DMS79 (cell line): ENCODE measurements around the gene OR10D3.
"Not testable (repeated sequence)": the region's sequence is repeated elsewhere in the genome, so short reads cannot be mapped to it uniquely, and the experiment has no call there.

ENCODE experiments used
- DNase-seq: peaks from one replicate; lab custom pipeline; 2025; lab: John Stamatoyannopoulos, UW

OR10D3 gene

GRCh38 chr11:124195189-124195734 is 12.1 kb downstream of the OR10D3 start:
- DNase-seq, result no peak

DNA sequence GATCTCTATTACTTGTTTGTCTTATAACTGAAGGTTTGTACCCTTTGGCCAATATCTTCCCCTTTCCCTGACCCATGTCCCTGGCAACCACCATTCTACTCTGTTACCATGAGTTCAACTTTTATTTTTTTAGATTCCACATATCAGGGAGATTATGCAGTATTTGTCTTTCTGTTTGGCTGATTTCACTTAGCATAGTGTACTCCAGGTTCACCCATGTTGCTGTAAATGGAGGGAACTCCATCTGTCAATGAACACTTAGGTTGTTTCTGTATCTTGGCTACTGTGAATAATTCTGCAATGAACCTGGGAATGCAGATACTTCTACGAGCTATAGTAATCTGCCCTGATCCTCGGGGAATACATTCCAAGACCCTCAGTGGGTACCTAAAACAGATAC is 14.9 kb downstream of the OR10D3 start:
- DNase-seq, result no peak

DNA sequence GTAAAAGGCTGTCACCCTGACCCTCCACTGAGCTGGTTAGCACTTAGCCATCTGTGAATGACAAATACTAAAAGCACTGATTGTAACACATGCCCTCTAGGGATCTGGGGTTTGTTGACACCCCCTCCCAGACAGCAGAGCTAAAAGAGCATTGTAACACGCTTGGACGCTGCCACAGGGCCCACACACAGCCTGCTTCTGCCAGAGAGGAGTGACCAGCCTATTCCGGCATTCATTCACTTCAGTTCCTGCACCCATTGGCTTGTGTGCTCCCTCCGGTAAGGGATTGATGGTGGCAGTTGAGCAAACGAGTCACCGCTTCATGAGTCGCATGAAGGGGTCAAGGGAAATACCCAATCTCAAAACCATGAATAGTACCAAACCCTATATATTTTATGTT is 15.8 kb downstream of the OR10D3 start:
- no peak for DNase-seq

GRCh38 chr11:124199702-124200101 is 16.6 kb downstream of the OR10D3 start:
- no peak for DNase-seq

- no peak for DNase-seq
These were observed 17.5 kb downstream of the OR10D3 start for GRCh38 chr11:124200671-124201070.

GRCh38 chr11:124202951-124203350 is 19.8 kb downstream of the OR10D3 start:
- no peak for DNase-seq

DNA sequence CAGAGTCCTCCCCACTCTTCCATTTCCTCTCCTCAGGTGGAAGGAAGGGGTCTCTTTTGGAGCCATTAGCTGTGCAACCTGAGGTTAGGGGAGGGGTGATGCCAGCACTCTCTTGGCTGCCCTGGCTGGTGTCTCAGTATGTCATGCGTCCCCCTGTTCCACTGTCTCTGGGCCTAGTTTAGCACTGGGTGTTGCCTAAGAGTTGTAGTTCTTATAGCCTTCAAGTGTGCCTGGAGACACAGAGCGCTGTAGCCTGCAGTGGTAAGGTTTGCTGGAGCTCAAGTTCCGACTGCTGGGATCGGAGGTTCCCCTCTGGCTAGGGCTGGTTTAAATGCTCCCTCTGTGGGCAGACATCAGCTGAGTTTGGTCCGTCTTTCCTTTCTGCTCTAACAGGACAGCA is 20.9 kb downstream of the OR10D3 start:
- DNase-seq, result no peak

DNA sequence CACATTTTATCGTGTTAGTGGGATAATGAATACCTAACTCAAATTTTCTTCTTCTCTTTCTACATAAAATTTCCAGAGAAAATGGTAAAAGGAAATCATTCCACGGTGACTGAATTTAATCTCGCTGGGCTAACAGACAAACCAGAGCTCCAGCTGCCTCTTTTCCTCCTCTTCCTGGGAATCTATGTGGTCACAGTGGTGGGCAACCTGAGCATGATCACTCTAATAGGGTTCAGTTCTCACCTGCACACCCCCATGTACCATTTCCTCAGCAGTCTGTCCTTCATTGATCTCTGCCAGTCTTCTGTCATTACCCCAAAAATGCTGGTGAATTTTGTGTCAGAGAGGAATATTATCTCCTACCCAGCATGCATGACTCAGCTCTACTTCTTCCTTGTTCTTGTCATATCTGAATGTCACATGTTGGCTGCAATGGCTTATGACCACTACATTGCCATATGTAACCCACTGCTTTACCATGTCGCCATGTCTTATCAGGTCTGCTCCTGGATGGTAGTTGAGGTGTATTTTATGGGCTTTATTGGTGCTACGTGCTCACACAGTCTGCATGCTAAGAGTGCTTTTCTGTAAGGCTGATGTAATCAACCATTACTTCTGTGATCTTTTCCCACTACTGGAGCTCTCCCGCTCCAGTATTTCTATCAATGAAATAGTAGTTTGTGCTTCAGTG is 24.1 kb downstream of the OR10D3 start:
- no peak for DNase-seq

GRCh38 chr11:124209824-124210357 is 26.7 kb downstream of the OR10D3 start:
- no peak for DNase-seq

DNA sequence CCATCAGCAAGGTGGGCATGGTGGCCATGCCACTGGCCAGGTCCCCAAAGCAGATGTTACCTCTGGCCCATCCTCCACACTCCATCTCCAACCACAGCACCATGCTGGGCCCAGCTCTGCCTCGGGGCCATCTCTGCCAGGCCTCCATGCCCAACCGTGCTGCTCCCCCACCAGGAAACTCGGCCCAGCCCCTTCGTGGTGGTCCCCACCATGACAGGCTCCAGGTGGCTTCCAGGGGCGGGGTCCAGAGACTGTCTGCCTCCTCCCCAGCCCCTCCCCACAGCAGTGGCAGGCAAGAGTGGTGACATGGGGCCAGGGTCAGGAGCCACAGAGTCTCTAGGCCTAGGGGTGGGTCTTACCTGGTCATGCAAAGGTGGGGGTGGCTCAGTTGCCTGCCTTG is 27.3 kb downstream of the OR10D3 start:
- no peak for DNase-seq

DNA sequence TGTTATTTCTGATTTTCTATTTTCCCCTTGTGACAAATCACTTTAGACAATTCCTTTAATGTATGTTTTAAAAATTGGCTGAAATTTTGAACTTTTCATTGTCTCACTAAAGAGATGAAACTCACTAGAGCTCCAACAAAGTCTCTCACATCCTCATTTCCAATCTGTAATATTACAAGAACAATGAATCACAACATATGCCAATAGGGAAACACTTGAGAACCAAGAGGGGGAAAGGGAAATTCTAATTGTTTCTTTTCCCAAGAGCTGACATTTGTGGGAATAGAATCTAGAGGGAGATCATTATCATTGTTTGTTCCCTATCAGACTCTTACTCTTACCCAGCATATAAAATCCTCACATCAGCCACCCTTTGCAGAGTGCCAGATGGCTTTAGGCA is 28.2 kb downstream of the OR10D3 start:
- DNase-seq, result no peak

GRCh38 chr11:124214027-124214426 is 30.9 kb downstream of the OR10D3 start:
- no peak for DNase-seq

DNA sequence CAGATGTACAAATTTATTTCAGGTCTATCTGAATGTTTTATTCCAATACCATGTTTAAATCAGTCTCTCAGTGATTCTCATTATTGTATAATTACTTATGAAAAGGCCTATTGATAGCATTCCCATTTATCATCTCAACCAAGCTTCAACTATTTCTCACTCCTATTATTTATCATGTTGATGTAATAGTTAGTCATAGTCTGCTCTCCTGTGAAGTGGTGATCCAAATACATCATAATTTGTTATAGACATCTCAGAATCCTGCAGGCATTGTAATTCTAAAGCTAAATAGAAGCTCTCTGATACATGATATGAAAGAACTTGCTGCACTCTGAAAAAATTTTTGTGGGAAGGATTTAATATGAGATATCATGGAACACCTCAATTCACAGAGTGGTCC is 36.0 kb downstream of the OR10D3 start:
- no peak for DNase-seq

- DNase-seq, result no peak
These were observed 39.3 kb downstream of the OR10D3 start for GRCh38 chr11:124222407-124222806.

DNA sequence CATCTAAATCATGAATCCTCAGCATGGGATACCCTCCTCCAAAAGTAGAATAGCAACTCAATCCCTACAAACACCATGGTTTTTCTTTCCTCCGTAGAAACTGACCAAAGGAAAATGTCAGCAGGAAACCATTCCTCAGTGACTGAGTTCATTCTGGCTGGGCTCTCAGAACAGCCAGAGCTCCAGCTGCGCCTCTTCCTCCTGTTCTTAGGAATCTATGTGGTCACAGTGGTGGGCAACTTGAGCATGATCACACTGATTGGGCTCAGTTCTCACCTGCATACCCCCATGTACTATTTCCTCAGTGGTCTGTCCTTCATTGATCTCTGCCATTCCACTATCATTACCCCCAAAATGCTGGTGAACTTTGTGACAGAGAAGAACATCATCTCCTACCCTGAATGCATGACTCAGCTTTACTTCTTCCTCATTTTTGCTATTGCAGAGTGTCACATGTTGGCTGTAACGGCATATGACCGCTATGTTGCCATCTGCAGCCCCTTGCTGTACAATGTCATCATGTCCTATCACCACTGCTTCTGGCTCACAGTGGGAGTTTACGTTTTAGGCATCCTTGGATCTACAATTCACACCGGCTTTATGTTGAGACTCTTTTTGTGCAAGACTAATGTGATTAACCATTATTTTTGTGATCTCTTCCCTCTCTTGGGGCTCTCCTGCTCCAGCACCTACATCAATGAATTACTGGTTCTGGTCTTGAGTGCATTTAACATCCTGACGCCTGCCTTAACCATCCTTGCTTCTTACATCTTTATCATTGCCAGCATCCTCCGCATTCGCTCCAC is 41.7 kb downstream of the OR10D3 start:
- not testable (repeated sequence) for DNase-seq

GRCh38 chr11:124225471-124225870 is 42.3 kb downstream of the OR10D3 start:
- DNase-seq, result no peak

GRCh38 chr11:124233376-124233775 is 50.2 kb downstream of the OR10D3 start:
- DNase-seq, result no peak
